Measurements from ENCODE around the gene TMEM35B. TPM values are rescaled to one million over a fixed set of nuclear protein-coding genes. Genes with fewer than 3 reads are reported as not detected.
"Not testable (repeated sequence)": the region's sequence is repeated elsewhere in the genome, so short reads cannot be mapped to it uniquely, and the experiment has no call there.

TMEM35B gene
- 10 to 100 TPM; 18.4 to 19.2 TPM for total RNA-seq

- Mint-ChIP-seq H3K9me3 (no peaks in the 10 kb centered on the region), H3K27ac (peak within 1 kb of the TSS; percentile 93), H3K36me3 (peaks cover 18% of the 10 kb centered on the region), H3K27me3 (no peaks in the 10 kb centered on the region), H3K4me1 (peaks cover 45% of the 10 kb centered on the region), H3K4me3 (peak within 1 kb of the TSS; percentile 91)
- DNase-seq, result peak; percentile 82
These were observed at the start of gene TMEM35B for GRCh38 chr1:34984793-34985608. TSS of gene TMEM35B (minus strand) at chr1:34985347. CDS start at chr1:34985305, 42 bp downstream.

GRCh38 chr1:35033346-35033745, 48.2 kb upstream of the TMEM35B start:
- H3K4me3 Mint-ChIP-seq, result no peak overlapping the region
- no peak overlapping the region for H3K27ac Mint-ChIP-seq
- peaks cover 14% of the 10 kb centered on the region for H3K4me1 Mint-ChIP-seq
- H3K36me3 Mint-ChIP-seq, result peaks cover 18% of the 10 kb centered on the region
- no peaks in the 10 kb centered on the region for H3K27me3 Mint-ChIP-seq
- no peak for DNase-seq
- H3K9me3 Mint-ChIP-seq, result peaks cover 9% of the 10 kb centered on the region

GRCh38 chr1:35032384-35032739, 47.2 kb upstream of the TMEM35B start:
- H3K9me3 Mint-ChIP-seq, result peaks cover 9% of the 10 kb centered on the region
- H3K4me3 Mint-ChIP-seq, result peak overlapping the region; percentile 60
- peaks cover 22% of the 10 kb centered on the region for H3K36me3 Mint-ChIP-seq
- no peak for DNase-seq
- H3K4me1 Mint-ChIP-seq, result peaks cover 16% of the 10 kb centered on the region
- no peak overlapping the region for H3K27ac Mint-ChIP-seq
- no peaks in the 10 kb centered on the region for H3K27me3 Mint-ChIP-seq

DNA sequence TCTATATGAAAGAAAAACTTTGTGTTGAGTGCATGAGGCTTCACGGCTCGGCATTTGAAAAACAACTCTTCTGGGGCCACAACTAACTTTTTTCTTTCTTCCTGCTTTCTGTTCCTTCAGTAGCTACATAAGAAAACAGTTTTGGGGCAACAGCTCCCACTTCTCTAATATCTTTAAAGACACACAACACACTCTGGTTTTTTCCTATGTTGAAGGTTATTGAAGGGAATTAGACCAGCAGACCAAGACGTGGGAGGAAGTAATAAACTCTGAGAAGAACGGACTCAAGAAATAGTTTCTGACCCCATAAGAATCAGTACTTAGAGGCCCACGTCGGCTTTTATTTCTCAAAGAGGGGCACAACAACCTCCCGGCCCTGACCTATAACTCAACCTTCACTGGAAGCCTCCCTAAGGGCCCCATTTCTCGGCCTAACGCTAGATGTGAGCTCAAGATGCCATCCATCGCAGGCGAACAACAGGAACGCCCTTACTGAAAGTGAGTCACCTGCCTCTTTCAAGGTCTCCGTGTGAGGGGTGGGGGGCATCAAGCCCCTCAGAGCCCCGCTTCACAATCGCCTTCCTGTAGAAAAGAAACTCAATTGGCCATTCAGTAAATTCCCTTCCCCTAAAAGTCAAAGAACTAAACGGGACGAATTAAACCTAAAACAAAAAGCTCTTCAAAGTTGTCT, 45.8 kb upstream of the TMEM35B start:
- H3K4me3 Mint-ChIP-seq, result peak overlapping the region; percentile 99
- H3K27ac Mint-ChIP-seq, result peak overlapping the region; percentile 98
- H3K27me3 Mint-ChIP-seq, result no peaks in the 10 kb centered on the region
- peaks cover 27% of the 10 kb centered on the region for H3K36me3 Mint-ChIP-seq
- H3K4me1 Mint-ChIP-seq, result peaks cover 22% of the 10 kb centered on the region
- peaks cover 9% of the 10 kb centered on the region for H3K9me3 Mint-ChIP-seq
- DNase-seq, result peak; percentile 41

GRCh38 chr1:35030338-35030737, 45.2 kb upstream of the TMEM35B start:
- peaks cover 9% of the 10 kb centered on the region for H3K9me3 Mint-ChIP-seq
- no peaks in the 10 kb centered on the region for H3K27me3 Mint-ChIP-seq
- DNase-seq, result no peak

GRCh38 chr1:35029761-35030160, 44.6 kb upstream of the TMEM35B start:
- Mint-ChIP-seq H3K27ac (no peak overlapping the region), H3K4me3 (peak overlapping the region; percentile 99), H3K27me3 (no peaks in the 10 kb centered on the region), H3K4me1 (peaks cover 25% of the 10 kb centered on the region), H3K9me3 (peaks cover 9% of the 10 kb centered on the region), H3K36me3 (peaks cover 30% of the 10 kb centered on the region)
- DNase-seq, result no peak

More at GRCh38 chr1:35030338-35030737, 45.2 kb upstream of the TMEM35B start:
- H3K4me3 Mint-ChIP-seq, result peak overlapping the region; percentile 99
- H3K36me3 Mint-ChIP-seq, result peaks cover 30% of the 10 kb centered on the region
- peaks cover 25% of the 10 kb centered on the region for H3K4me1 Mint-ChIP-seq
- peak overlapping the region; percentile 98 for H3K27ac Mint-ChIP-seq

DNA sequence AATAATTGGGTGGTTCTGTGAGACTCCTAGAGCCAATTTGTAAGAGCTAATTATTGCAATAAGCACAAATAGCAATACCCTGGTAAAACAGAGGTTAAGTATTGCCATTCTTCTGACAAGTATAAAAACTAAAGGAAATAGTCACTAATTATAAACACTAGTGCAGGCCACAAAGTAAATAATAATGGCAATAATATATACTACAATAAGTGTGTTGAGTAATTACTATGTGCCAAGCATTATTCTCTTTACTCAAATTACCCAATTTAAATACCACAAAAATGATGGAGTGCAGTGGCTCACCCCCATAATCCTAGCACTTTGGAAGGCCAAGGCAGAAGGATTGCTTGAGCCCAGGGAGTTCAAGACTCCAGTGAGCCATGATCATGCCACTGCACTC, 31.3 kb upstream of the TMEM35B start:
- Mint-ChIP-seq H3K27me3 (no peaks in the 10 kb centered on the region), H3K4me3 (no peak overlapping the region), H3K4me1 (no peaks in the 10 kb centered on the region), H3K27ac (no peak overlapping the region), H3K36me3 (peaks cover 2% of the 10 kb centered on the region), H3K9me3 (no peaks in the 10 kb centered on the region)
- no peak for DNase-seq

GRCh38 chr1:35014486-35014885, 29.3 kb upstream of the TMEM35B start:
- Mint-ChIP-seq H3K36me3 (peaks cover 7% of the 10 kb centered on the region), H3K4me1 (no peaks in the 10 kb centered on the region), H3K9me3 (no peaks in the 10 kb centered on the region), H3K27me3 (no peaks in the 10 kb centered on the region), H3K4me3 (no peak overlapping the region), H3K27ac (no peak overlapping the region)
- DNase-seq, result no peak

- H3K36me3 Mint-ChIP-seq, result peaks cover 11% of the 10 kb centered on the region
- no peak for DNase-seq
- H3K27ac Mint-ChIP-seq, result no peak overlapping the region
- no peaks in the 10 kb centered on the region for H3K9me3 Mint-ChIP-seq
- no peaks in the 10 kb centered on the region for H3K4me1 Mint-ChIP-seq
- no peaks in the 10 kb centered on the region for H3K27me3 Mint-ChIP-seq
- no peak overlapping the region for H3K4me3 Mint-ChIP-seq
These were observed 20.6 kb upstream of the TMEM35B start for GRCh38 chr1:35005711-35006110.

DNA sequence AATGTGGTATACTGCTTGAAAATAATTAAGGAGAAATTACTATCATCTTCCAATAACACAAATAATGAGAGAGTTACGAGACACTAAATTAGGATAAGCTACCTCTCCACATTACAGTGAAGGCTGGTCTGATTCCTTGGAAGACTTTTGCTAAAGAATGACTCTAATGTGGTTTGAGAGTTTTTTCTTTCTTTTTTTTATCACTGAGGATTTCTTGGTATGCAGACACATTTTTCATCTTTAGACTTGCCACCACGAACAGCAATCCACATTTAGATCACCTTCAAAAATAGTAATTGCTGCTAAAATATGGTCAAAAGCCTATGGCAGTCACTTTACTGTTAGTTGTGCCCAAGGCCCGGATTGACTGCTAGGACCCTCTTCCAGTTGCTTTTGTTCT, 16.6 kb upstream of the TMEM35B start:
- Mint-ChIP-seq H3K36me3 (peaks cover 8% of the 10 kb centered on the region), H3K4me1 (no peaks in the 10 kb centered on the region), H3K27me3 (no peaks in the 10 kb centered on the region)

GRCh38 chr1:34994878-34995277, 9.7 kb upstream of the TMEM35B start:
- no peak overlapping the region for H3K27ac Mint-ChIP-seq
- no peaks in the 10 kb centered on the region for H3K27me3 Mint-ChIP-seq
- no peak overlapping the region for H3K4me3 Mint-ChIP-seq
- H3K9me3 Mint-ChIP-seq, result no peaks in the 10 kb centered on the region
- peaks cover 2% of the 10 kb centered on the region for H3K36me3 Mint-ChIP-seq
- DNase-seq, result no peak
- no peaks in the 10 kb centered on the region for H3K4me1 Mint-ChIP-seq

More for the DNA sequence above, 16.6 kb upstream of the TMEM35B start:
- Mint-ChIP-seq H3K4me3 (no peak overlapping the region), H3K27ac (no peak overlapping the region), H3K9me3 (no peaks in the 10 kb centered on the region)
- DNase-seq, result no peak

- Mint-ChIP-seq H3K4me1 (peaks cover 27% of the 10 kb centered on the region), H3K9me3 (no peaks in the 10 kb centered on the region), H3K4me3 (no peak overlapping the region), H3K27me3 (no peaks in the 10 kb centered on the region), H3K27ac (no peak overlapping the region), H3K36me3 (peaks cover 9% of the 10 kb centered on the region)
- no peak for DNase-seq
These were observed 3.4 kb upstream of the TMEM35B start for GRCh38 chr1:34988581-34988980.

DNA sequence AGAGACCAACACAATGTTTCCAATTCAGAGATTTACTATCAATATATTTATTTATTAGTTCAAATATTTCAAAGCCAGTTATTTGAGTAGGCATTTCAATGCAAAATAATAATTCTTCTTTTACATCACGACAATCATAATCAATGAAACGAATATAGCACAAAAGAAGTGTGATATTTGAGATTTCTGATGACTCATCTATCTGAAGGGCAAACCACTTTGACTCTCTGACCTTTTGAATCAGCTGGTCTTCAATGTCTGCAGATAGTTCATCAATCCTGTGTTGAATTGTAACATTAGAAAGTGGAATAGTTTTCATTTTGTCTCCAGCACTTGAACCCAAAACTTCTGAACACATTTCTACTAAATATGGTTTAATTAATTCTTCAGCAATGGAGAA, 3.0 kb upstream of the TMEM35B start:
- Mint-ChIP-seq H3K27ac (no peak overlapping the region), H3K4me3 (no peak overlapping the region), H3K27me3 (no peaks in the 10 kb centered on the region), H3K36me3 (peaks cover 9% of the 10 kb centered on the region), H3K9me3 (no peaks in the 10 kb centered on the region), H3K4me1 (peaks cover 28% of the 10 kb centered on the region)
- DNase-seq, result no peak

DNA sequence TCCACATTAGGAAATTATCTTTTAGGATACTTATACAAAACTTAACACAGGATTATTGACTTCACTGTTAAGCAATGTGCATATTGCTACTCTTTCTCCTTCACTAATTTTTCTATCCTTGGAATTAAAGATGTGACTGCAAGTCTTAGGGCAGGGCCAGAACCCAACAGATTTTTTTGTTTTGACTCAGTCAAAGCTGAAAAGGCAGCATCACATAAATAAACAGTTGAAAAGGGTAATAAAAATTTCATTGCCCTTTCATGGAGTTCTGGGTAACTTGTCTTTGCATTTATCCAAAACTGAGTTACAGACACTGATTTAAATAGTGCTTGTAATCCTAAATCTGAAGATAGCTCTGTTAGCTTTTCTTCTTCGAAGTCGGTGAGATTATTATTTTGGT, 1.9 kb upstream of the TMEM35B start:
- Mint-ChIP-seq H3K36me3 (peaks cover 15% of the 10 kb centered on the region), H3K9me3 (no peaks in the 10 kb centered on the region), H3K4me1 (peaks cover 35% of the 10 kb centered on the region), H3K27me3 (no peaks in the 10 kb centered on the region), H3K27ac (no peak overlapping the region), H3K4me3 (no peak overlapping the region)
- no peak for DNase-seq

- Mint-ChIP-seq H3K27ac (peak overlapping the region; percentile 86), H3K4me1 (peaks cover 42% of the 10 kb centered on the region), H3K36me3 (peaks cover 18% of the 10 kb centered on the region), H3K4me3 (peak overlapping the region; percentile 91)
- not testable (repeated sequence) for DNase-seq, H3K9me3 Mint-ChIP-seq, H3K27me3 Mint-ChIP-seq
These were observed 410 bp upstream of the TMEM35B start for GRCh38 chr1:34985609-34985904.

GRCh38 chr1:34984435-34984792, 733 bp downstream of the TMEM35B start:
- peak overlapping the region; percentile 91 for H3K4me3 Mint-ChIP-seq
- no peaks in the 10 kb centered on the region for H3K9me3 Mint-ChIP-seq
- peaks cover 45% of the 10 kb centered on the region for H3K4me1 Mint-ChIP-seq
- H3K27ac Mint-ChIP-seq, result peak overlapping the region; percentile 93
- peaks cover 18% of the 10 kb centered on the region for H3K36me3 Mint-ChIP-seq
- DNase-seq, result no peak
- H3K27me3 Mint-ChIP-seq, result no peaks in the 10 kb centered on the region
